HUES6 (cell line): ENCODE measurements around the gene NACA2.
"Not testable (repeated sequence)": the region's sequence is repeated elsewhere in the genome, so short reads cannot be mapped to it uniquely, and the experiment has no call there.

Experiments used
- H3K27ac ChIP-seq: 2 replicates; pipeline ENCODE4 v1.7.0; 2013; ENCODE audit warnings: low read depth, mild to moderate bottlenecking, low read length, inconsistent platforms
- H3K27me3 ChIP-seq: 2 replicates; pipeline ENCODE4 v1.6.1; 2013; ENCODE audit warnings: low read length; ENCODE audit not compliant: control insufficient read depth, insufficient read depth
- H3K36me3 ChIP-seq: 2 replicates; pipeline ENCODE4 v1.6.1; 2013; ENCODE audit warnings: low read length; ENCODE audit not compliant: control insufficient read depth, insufficient read depth
- H3K4me1 ChIP-seq: 2 replicates; pipeline ENCODE4 v1.6.1; 2013; ENCODE audit warnings: low read length; ENCODE audit not compliant: control insufficient read depth, insufficient read depth
- H3K4me3 ChIP-seq: 2 replicates; pipeline ENCODE4 v1.5.1; 2013; ENCODE audit warnings: low read depth, low read length
- H3K9ac ChIP-seq: one replicate; pipeline ENCODE4 v1.6.1; 2013; ENCODE audit warnings: mild to moderate bottlenecking, low read length
- H3K9me3 ChIP-seq: 2 replicates; pipeline ENCODE4 v1.6.1; 2013; ENCODE audit warnings: low read depth, low read length; ENCODE audit not compliant: control insufficient read depth, insufficient read depth

Gene NACA2

GRCh38 chr17:61566448-61566847, 24.6 kb downstream of the NACA2 start:
- H3K4me1 ChIP-seq, H3K9ac ChIP-seq, H3K27me3 ChIP-seq, H3K27ac ChIP-seq, H3K36me3 ChIP-seq, H3K4me3 ChIP-seq: not testable (repeated sequence)
- H3K9me3 ChIP-seq: peaks cover 13% of the 10 kb centered on the region

DNA sequence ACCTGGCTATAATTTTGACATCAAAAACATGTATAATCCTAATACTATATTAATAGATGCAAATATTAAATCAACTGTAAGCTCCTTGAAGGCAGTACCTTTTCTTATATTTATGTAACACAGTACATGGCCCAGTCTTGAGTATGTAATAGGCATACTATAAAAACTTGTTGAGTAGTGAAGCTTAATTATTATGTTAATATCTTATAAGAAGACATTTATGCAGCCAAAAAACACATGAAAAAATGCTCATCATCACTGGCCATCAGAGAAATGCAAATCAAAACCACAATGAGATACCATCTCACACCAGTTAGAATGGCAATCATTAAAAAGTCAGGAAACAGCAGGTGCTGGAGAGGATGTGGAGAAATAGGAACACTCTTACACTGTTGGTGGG, 25.2 kb downstream of the NACA2 start:
- H3K27ac ChIP-seq, H3K4me3 ChIP-seq, H3K4me1 ChIP-seq, H3K9ac ChIP-seq, H3K9me3 ChIP-seq, H3K36me3 ChIP-seq, H3K27me3 ChIP-seq: not testable (repeated sequence)

DNA sequence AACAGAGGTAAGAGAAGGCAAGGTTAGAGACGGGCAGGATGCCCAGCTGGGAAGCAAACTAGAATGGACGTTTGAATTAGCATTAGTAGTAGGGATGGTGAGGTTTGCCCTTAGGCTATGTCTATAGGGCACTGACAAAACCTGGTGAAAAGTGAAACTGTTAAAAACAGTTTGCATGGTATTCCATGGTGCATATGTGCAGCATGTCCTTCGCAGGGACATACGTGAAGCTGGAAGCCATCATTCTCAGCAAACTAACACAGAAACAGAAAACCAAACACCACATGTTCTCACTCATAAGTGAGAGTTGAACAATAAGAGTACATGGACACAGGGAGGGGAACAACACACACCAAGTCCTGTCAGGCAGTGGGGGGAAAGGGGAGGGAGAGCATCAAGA, 25.8 kb downstream of the NACA2 start:
- no peak overlapping the region for H3K9ac ChIP-seq
- H3K27ac ChIP-seq: no peak overlapping the region
- 0 out of 2 replicates have a peak, but pooled peaks cover 4% of the 10 kb centered on the region for H3K9me3 ChIP-seq
- no peak overlapping the region for H3K4me3 ChIP-seq
- no peaks in the 10 kb centered on the region for H3K4me1 ChIP-seq
- no peaks in the 10 kb centered on the region for H3K36me3 ChIP-seq
- H3K27me3 ChIP-seq: no peaks in the 10 kb centered on the region

GRCh38 chr17:61562287-61562686, 28.7 kb downstream of the NACA2 start:
- H3K4me3 ChIP-seq: no peak overlapping the region
- no peaks in the 10 kb centered on the region for H3K27me3 ChIP-seq
- H3K9me3 ChIP-seq: no peaks in the 10 kb centered on the region
- no peak overlapping the region for H3K27ac ChIP-seq
- H3K36me3 ChIP-seq: no peaks in the 10 kb centered on the region
- no peak overlapping the region for H3K9ac ChIP-seq
- H3K4me1 ChIP-seq: no peaks in the 10 kb centered on the region

DNA sequence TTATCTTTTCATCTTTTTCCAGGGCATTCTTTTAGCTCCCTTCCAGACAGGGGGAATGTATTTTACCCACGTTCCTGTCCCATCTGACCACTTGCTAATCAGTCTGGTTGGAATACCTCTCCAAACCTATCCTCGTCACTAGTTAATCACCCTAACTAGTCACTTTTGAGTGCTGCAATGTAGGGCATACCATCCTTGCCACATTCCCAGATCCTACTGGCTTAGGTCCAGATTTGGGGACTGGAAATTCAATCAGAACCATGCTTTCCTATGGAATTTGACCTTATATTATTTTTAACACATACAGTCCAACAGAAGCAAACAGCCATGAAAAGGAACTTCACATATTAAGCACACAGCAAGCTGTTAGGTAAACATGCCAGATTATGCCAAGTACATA, 29.7 kb downstream of the NACA2 start:
- H3K27ac ChIP-seq: no peak overlapping the region

DNA sequence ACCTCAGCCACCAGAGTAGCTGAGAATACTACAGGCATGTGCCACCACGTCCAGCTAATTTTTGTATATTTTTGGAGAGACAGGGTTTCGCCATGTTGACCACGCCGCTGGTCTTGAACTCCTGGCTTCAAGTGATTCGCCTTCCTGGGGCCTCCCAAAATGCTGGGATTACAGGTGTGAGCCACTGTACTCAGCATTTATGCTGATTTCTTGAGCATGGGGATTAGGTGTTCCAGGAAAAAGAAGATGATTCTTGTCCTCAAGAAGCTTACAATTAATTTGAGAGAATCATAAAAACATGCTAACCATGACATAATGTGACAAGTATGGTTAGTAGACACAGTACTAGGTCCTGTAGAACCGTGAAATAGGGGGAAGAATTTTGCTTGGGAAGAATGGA, 30.9 kb downstream of the NACA2 start:
- no peak overlapping the region for H3K27ac ChIP-seq
- no peak overlapping the region for H3K9ac ChIP-seq
- no peaks in the 10 kb centered on the region for H3K27me3 ChIP-seq
- H3K4me3 ChIP-seq: no peak overlapping the region
- no peaks in the 10 kb centered on the region for H3K4me1 ChIP-seq
- H3K36me3 ChIP-seq: no peaks in the 10 kb centered on the region
- no peaks in the 10 kb centered on the region for H3K9me3 ChIP-seq

More for the DNA sequence above, 29.7 kb downstream of the NACA2 start:
- no peak overlapping the region for H3K4me3 ChIP-seq
- H3K4me1 ChIP-seq: no peaks in the 10 kb centered on the region
- H3K36me3 ChIP-seq: no peaks in the 10 kb centered on the region
- H3K9me3 ChIP-seq: no peaks in the 10 kb centered on the region
- H3K27me3 ChIP-seq: no peaks in the 10 kb centered on the region
- H3K9ac ChIP-seq: no peak overlapping the region

- Histone ChIP-seq H3K9ac (no peak overlapping the region), H3K27me3 (peaks cover 4% of the 10 kb centered on the region), H3K9me3 (no peaks in the 10 kb centered on the region), H3K4me3 (no peak overlapping the region), H3K27ac (no peak overlapping the region), H3K36me3 (no peaks in the 10 kb centered on the region), H3K4me1 (no peaks in the 10 kb centered on the region)
These were observed 34.5 kb downstream of the NACA2 start for GRCh38 chr17:61556224-61557188.

- no peak overlapping the region for H3K27ac ChIP-seq
- no peaks in the 10 kb centered on the region for H3K4me1 ChIP-seq
- no peaks in the 10 kb centered on the region for H3K36me3 ChIP-seq
- H3K9ac ChIP-seq: no peak overlapping the region
- no peak overlapping the region for H3K4me3 ChIP-seq
- peaks cover 4% of the 10 kb centered on the region for H3K27me3 ChIP-seq
- H3K9me3 ChIP-seq: no peaks in the 10 kb centered on the region
These were observed 35.9 kb downstream of the NACA2 start for GRCh38 chr17:61555127-61555566.

GRCh38 chr17:61554209-61554608, 36.8 kb downstream of the NACA2 start:
- Histone ChIP-seq H3K27me3 (peaks cover 4% of the 10 kb centered on the region), H3K9ac (no peak overlapping the region), H3K4me1 (no peaks in the 10 kb centered on the region), H3K4me3 (no peak overlapping the region), H3K36me3 (no peaks in the 10 kb centered on the region), H3K9me3 (no peaks in the 10 kb centered on the region), H3K27ac (no peak overlapping the region)

DNA sequence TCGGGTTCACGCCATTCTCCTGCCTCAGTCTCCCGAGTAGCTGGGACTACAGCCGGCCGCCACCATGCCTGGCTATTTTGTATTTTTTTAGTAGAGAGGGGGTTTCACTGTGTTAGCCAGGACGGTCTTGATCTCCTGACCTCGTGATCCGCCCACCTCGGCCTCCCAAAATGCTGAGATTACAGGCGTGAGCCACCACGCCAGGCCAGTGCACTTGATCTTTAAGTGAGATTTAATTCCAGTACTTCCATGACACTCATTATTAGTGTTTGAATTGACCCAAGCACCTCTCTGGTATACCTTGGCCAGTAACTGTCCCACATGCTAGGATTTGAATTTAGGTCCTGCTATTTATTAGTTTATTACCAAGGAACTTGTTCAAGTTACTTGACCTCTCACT, 38.5 kb downstream of the NACA2 start:
- not testable (repeated sequence) for H3K9ac ChIP-seq, H3K4me1 ChIP-seq, H3K27me3 ChIP-seq, H3K27ac ChIP-seq, H3K4me3 ChIP-seq, H3K9me3 ChIP-seq, H3K36me3 ChIP-seq

- Histone ChIP-seq H3K4me3 (no peak overlapping the region), H3K27ac (no peak overlapping the region), H3K27me3 (peaks cover 4% of the 10 kb centered on the region), H3K9me3 (no peaks in the 10 kb centered on the region), H3K9ac (no peak overlapping the region), H3K4me1 (no peaks in the 10 kb centered on the region), H3K36me3 (no peaks in the 10 kb centered on the region)
These were observed 39.7 kb downstream of the NACA2 start for GRCh38 chr17:61551255-61551742.
